GM21447 (cell line): ENCODE results near the gene SLCO4A1.
"Not testable (repeated sequence)": the region's sequence is repeated elsewhere in the genome, so short reads cannot be mapped to it uniquely, and the experiment has no call there.

Experiments
- ATAC-seq: cut with Tn5 transposase; IDR thresholded peaks from one replicate; pipeline ENCODE4 v1.9.1; 2021; ENCODE audit not compliant: unreplicated experiment

The SLCO4A1 gene

GRCh38 chr20:62679978-62680589, 37.8 kb downstream of the SLCO4A1 start:
- ATAC-seq = no peak

- ATAC-seq = no peak
Measured at GRCh38 chr20:62682912-62683517, 40.7 kb downstream of the SLCO4A1 start.

GRCh38 chr20:62683660-62684322, 41.5 kb downstream of the SLCO4A1 start:
- ATAC-seq = not testable (repeated sequence)

- no peak for ATAC-seq
Measured at GRCh38 chr20:62684981-62685380, 42.7 kb downstream of the SLCO4A1 start.

- ATAC-seq = no peak
Measured at GRCh38 chr20:62685781-62686555, 43.7 kb downstream of the SLCO4A1 start.

- no peak for ATAC-seq
Measured at GRCh38 chr20:62686869-62687830, 44.8 kb downstream of the SLCO4A1 start.

- no peak for ATAC-seq
Measured at GRCh38 chr20:62688083-62688482, 45.8 kb downstream of the SLCO4A1 start.

GRCh38 chr20:62688855-62689460, 46.7 kb downstream of the SLCO4A1 start:
- ATAC-seq = no peak

- ATAC-seq = no peak
Measured at GRCh38 chr20:62689861-62690260, 47.6 kb downstream of the SLCO4A1 start.

- no peak for ATAC-seq
Measured at GRCh38 chr20:62690261-62690820, 48.0 kb downstream of the SLCO4A1 start.

GRCh38 chr20:62691487-62691886, 49.2 kb downstream of the SLCO4A1 start:
- no peak for ATAC-seq

- ATAC-seq = no peak
Measured at GRCh38 chr20:62692176-62692575, 49.9 kb downstream of the SLCO4A1 start.

- ATAC-seq = no peak
Measured at GRCh38 chr20:62692801-62693523, 50.7 kb downstream of the SLCO4A1 start.

- no peak for ATAC-seq
Measured at GRCh38 chr20:62693524-62693922, 51.2 kb downstream of the SLCO4A1 start.

GRCh38 chr20:62694106-62694505, 51.8 kb downstream of the SLCO4A1 start:
- ATAC-seq = no peak

- ATAC-seq = no peak
Measured at GRCh38 chr20:62694868-62695267, 52.6 kb downstream of the SLCO4A1 start.

- no peak for ATAC-seq
Measured at GRCh38 chr20:62695448-62696414, 53.4 kb downstream of the SLCO4A1 start.

GRCh38 chr20:62696434-62696957, 54.2 kb downstream of the SLCO4A1 start:
- ATAC-seq = no peak
